H1 (cell line): ENCODE results near the gene STX2. TPM values are rescaled to one million over a fixed set of nuclear protein-coding genes. Genes with fewer than 3 reads are reported as not detected.
A peak's percentile ranks its signal among the peaks of the same experiment; 100 is the strongest.

Source experiments
- polyA plus RNA-seq, 7 experiments: library from polyadenylated mRNA; depleted of rRNA in 3 of 7; stranded (reverse) in 5 of 7; unstranded in 2 of 7; fragments of >200 nt in 5 of 7; fragments of 200-250 nt in 2 of 7; gene quantifications; 1 replicate in 5 of 7; 2 replicates in 1 of 7; 4 replicates in 1 of 7; pipeline versions ENCODE4 v1.2.1 to v1.2.3, GENCODE V29; 2011 to 2013; ENCODE audit warnings: missing spikeins in 2 of 7, mixed read lengths in 2 of 7
- total RNA-seq: library from RNA; stranded (reverse); fragmentation: NEBNext Ultra II Directional; extraction: Animal tissue kit (Norgen Biotek cat#: 25700); gene quantifications from 2 replicates; pipeline ENCODE4 v1.2.1, GENCODE V29; 2021
- TF ChIP-seq, protein P1 (sequence below), 3 experiments: IDR thresholded peaks; 1 replicate in 2 of 3; 2 replicates in 1 of 3; pipeline versions ENCODE4 v1.5.1 to v1.6.1; 2011; ENCODE audit warnings: low read length in 3 of 3, mild to moderate bottlenecking in 3 of 3, inconsistent platforms in 2 of 3, low read depth in 1 of 3, moderate library complexity in 1 of 3; ENCODE audit not compliant: insufficient read depth in 1 of 3; ENCODE audit errors: control extremely low read depth in 1 of 3

The STX2 gene
- total and polyA plus RNA-seq, 2 of the 8 experiments (the other 6 are each of a cell fraction or from before 2014, with no cell fraction given): 20.0 to 26.3 TPM

DNA sequence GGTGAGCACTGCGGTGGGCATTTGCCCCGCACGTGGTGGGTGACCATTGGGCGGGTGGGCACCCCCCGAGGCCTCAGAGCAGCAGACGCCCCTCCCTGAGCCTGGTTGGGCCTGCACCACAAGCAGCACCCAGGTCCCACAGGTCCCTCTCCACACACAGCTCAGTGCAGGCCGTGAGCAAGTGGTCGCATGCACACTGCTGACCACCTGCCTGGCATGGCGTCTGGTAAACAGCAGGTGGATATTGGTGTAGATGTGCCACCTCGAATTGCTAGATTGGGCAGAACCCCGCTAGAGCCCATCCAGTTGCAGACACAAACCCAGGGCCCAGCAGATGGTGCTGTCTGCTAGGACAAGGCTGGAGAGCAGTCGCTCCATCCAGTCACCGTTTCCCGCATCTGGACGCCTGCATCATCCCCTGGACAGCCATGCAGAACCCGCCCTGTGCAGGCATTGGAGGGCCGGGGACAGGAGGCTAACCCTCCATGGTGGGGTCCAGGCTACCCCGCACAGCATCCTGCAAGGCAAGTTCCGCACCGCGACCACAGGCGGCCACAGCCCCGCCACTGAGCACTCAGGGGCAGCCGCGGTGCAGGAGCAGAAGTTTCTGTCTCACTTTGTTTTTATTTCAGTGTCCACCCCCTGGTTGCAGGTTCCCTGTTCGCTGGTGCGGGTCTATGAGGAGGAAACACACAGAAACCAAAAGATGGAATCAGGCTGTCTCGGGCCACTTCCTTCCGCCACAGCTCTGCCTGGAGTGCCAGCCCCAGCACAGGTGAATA, 77.3 kb downstream of the STX2 start (continued):
- TF ChIP-seq, protein P1, sequence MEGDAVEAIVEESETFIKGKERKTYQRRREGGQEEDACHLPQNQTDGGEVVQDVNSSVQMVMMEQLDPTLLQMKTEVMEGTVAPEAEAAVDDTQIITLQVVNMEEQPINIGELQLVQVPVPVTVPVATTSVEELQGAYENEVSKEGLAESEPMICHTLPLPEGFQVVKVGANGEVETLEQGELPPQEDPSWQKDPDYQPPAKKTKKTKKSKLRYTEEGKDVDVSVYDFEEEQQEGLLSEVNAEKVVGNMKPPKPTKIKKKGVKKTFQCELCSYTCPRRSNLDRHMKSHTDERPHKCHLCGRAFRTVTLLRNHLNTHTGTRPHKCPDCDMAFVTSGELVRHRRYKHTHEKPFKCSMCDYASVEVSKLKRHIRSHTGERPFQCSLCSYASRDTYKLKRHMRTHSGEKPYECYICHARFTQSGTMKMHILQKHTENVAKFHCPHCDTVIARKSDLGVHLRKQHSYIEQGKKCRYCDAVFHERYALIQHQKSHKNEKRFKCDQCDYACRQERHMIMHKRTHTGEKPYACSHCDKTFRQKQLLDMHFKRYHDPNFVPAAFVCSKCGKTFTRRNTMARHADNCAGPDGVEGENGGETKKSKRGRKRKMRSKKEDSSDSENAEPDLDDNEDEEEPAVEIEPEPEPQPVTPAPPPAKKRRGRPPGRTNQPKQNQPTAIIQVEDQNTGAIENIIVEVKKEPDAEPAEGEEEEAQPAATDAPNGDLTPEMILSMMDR (IDR thresholded peaks at IDR 0.05; ENCODE audit: control extremely low read depth in 1 of 3, insufficient read depth in 1 of 3, low read depth in 1 of 3, low read length in 3 of 3): peak; percentile 81 to 86 (median 83)
